Stimulated activated CD4-positive, alpha-beta T cell treated with anti-CD3 and anti-CD28 coated beads, Interleukin-12 subunit alpha, Interleukin-12 subunit beta, amount 100 ng/mL, for 24 hours (primary cell): ENCODE measurements around the gene IL15.
"Not testable (repeated sequence)": the region's sequence is repeated elsewhere in the genome, so short reads cannot be mapped to it uniquely, and the experiment has no call there.

ENCODE experiments used
- DNase-seq, 2 experiments: peaks; one replicate each; pipeline ENCODE4 v3.0.0-alpha.2; 2020; ENCODE audit warnings: low read depth in 2 of 2

The IL15 gene

DNA sequence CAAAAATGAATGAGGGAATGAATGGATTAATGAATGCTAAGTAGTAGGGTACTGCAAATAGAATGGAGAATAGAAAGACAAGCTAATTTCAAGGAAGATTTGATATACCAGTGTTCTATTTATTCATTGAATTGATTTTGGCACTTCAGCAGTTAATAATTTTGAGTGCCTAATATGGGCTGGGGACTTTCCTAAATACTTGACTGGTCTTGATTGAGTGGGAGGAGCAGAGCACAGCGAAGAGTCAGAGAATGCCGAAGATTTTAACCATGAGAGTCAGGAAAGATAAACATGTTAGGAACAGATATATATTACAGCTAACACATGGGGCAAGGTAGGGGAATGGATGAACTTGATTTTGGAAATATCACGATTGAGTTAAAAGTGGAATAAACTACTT, 10.6 kb downstream of the IL15 start:
- DNase-seq: no peak

DNA sequence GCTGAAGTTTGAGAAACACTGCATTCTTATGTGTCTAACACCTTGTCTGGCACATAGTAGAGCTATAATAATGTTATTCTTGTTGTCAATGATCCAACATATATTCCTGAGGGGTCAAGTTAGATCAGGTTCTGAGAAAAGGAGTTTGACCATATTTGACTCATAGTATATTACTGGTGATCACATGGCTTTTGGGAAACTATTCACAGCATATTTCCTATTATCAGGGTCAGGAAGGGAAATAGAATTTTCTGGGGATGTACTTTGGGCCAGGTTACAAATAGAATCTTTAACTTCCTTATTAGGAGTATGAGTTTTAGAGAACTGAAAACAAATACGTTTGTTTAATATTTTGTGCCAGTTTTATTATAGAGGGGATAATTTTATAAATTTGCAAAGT, 11.6 kb downstream of the IL15 start:
- no peak for DNase-seq

DNA sequence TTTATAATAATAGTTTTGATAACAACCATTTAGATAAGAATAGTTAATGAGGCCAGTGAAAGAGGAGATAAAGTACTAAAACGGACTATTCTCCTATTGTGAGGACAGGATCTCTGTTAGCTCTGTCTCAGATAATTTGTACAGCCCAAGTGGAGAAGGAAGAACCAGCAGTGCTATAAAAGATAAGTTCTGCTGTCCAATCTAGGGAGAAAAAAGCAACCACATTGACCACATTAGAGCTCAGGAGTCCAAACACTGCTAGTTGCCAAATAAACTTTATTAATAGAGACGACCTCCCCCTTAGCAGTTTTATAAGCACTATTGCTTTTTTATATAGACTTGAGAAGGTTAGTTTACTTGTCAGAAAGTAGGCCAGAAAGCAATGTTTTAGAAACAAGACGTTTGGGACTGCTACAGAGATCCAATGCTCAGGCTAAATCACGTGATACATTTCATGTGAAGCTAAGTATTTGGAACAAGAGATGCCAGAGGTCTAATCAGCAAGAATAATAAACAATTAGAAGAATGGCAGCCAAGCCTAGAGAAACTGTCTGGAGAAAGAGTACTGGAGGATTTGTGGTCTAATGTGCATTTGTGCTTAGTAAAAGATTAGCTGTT, 15.9 kb downstream of the IL15 start:
- no peak for DNase-seq

DNA sequence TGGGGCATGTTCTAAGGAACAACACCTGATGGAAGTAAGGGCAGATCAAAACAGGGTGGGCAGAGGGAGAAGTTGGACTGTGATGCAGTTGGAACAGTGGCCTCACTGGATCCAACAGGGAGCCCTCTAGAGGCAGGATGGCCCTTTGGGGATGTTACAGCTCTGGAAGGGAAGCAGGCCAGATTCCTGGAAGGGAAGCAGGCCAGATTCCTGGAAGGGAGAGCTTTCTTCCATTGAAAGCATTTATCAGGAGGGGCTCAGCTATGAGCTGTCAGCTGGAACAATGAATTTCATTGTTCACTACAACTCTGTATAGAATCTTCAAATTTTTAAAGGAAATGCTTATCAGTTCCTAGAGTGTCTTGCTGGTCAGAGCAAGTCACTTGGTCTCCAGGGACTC, 17.7 kb downstream of the IL15 start:
- DNase-seq: no peak

DNA sequence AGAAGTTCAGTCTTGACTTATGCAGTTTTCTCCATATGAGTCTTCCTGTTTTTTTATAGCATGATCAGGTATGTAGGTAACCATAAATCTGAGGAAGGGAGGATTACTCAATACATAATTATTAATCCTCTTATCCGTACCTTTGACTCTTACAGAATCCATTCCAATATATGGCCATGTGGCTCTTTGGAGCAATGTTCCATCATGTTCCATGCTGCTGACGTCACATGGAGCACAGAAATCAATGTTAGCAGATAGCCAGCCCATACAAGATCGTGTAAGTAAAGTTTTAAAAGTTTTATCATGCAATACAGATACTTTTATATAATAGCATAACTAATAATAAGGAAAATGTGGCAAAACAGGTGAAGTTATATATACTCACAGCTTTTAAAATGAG, 19.6 kb downstream of the IL15 start:
- no peak for DNase-seq

DNA sequence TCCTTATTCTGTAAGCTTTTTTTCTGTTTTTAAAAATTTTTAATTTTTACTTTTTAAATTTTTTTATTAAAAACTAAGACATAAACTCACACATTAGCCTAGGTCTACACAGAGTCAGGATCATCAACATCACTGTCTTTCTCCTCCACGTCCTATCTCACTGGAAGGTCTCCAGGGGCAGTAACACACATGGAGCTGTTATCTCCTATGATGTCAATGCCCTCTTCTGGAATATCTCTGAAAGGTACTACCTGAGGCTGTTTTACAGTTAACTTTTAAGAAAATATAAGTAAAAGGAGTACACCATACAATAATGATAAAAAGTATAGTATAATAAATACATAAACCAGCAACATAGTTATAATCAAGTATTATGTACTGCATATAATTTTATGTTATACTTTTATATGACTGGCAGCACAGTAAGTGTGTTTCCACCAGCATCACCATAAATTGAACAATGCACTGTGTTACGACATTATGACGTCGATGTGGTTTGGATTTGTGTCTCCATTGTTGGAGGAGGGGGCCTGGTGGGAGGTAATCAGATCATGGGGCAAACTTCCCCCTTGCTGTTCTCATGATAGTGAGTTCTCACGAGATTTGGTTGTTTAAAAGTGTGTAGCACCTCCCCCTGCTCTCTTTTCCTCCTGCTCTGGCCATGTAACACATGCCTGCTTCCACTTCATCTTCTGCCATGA, 21.3 kb downstream of the IL15 start:
- DNase-seq: no peak

DNA sequence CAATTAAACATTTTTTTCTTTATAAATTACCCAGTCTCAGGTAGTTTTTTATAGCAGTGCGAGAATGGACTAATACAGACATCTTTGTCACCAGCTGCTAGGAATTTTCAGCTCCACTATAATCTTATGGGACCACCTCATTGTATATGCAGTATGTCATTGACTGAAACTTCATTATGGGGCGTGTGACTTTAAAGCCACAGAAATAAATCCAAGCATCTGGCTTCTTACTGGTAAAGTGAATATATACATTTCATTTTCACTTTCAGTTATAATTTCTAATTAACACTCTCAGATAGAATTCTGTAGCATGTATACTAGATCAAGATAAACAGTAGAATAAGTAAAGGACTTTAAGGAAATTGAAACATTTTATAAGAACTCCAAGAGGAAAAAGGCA, 21.9 kb downstream of the IL15 start:
- no peak for DNase-seq

DNA sequence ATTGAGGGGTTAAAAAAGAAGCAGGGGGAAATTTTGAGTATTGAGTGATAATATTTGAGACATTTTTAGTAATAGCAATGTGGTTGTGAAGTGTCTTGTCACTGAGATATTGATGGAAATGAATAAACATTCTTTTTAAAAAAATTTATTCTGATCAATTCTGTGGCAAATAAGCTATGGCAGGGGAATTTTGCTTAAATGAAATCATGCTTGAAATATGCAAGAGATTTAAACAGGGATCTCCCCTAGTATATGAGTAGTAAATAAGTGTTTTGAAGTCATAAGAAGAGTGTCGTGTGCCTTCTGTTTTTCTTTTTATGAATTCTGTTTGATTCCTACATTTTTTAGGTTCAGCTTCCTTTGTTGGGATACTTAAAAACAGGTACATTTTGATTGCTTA, 23.2 kb downstream of the IL15 start:
- DNase-seq: no peak

DNA sequence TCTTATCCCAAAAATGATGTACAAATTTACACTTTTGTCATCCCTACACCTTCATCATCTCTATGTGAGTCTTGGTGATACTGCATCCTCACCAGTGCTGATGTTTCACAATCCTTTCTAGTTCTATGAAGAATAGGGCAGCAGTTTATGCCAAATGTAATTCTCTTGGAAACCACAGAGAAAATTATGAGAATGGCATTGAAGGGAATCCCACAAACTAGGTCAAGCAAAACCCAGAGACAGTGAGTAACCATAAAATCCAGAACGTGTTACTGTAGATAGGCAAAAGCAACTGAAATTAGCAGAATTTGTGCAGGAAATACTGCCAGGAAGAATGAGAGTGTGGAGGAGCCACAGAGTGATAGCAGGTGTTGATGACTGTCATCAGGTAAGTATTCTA, 24.5 kb downstream of the IL15 start:
- no peak for DNase-seq

DNA sequence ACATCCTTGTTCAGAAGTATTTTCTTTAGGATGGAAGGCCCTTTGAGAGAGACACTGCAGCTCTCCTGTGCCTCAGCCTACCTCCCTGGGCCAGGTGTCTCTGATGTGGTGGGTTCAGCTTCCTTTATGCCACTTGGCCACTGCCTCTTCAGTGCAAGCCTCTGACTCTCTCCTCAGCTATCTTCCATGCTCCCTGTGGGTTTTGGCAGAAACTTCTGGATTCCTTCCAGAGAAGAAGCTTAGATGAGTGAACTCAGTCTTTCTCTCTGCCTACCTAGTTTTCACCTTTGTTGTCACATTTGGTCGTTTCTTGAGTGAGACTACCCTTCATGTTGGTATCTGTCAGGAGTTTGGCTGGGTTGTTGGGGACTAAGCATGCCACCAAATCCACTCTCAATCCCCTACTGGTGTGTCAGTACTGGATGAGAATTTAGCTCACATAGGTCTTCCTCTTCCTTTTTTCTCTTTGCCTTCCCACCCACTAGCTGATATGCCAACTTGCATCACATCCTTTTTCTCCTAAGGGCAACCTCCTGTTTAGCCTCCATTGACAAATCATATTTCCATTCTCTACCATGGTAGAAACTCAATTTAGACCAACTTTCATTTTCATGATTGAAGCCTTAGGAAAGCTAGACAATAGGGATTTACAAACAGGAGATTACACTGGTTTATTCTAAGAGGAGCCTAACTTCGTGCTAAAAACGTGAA, 32.0 kb downstream of the IL15 start:
- no peak for DNase-seq

DNA sequence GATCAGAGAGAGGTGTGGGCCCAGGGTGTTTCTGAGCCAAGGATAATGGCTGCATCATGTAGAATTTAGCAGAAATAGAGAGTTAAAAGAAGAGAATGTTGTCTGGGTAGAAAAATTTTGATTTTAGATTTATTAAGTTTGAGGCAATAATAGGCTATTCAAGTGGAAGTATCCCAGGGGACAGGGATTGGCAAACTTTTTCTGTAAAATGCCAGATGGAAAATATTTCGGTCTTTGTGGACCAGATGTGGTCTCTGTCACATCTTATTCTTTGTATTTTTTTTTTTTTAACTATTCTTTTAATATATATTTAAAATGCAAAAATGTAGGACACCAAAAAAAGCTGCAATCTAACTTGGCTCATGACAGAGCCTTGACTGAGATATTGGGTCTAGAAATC, 33.1 kb downstream of the IL15 start:
- DNase-seq: no peak

DNA sequence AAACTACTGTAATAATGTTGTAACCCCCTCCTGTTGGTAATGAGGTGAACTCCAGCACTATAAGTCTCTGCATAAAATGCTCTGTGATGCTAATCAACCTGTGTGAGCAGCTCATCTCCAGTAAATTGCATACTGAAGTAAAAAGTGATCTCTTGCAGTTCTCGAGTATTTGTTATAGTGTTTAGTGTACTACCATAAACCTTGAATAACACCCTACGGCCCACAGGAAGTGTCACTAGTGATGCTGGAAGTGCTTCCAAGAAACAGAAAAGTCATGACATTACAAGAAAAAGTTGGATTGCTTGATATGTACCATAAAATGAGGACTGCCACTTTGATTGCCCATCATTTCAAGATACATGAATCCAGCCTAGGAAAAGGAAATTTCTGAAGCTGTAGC, 39.0 kb downstream of the IL15 start:
- DNase-seq: no peak

DNA sequence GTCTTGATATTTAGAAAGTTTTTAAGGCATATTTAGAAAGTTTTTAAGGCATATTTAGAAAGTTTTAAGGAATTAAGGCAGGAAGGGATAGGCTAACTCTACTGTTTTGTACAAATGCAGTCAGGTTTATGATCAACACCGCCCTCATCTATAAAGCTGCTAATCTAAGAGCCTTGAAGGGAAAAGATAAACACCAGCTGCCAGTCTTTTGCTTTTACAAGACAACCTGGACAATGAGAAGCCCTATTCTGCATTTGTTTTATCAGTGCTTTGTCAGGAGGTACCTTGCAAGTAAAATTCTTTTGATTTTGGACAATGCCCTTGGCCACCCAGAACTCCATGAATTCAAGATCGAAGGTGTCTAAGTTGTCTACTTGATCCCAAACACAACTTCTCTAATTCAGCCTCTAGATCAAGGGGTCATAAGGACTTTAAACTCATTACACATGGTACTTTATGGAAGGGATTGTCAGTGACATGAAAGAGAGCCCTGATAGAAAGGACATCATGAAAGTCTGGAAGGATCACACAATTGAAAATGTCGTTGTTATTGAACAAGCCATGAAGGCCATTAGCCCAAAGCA, 39.8 kb downstream of the IL15 start:
- no peak for DNase-seq

DNA sequence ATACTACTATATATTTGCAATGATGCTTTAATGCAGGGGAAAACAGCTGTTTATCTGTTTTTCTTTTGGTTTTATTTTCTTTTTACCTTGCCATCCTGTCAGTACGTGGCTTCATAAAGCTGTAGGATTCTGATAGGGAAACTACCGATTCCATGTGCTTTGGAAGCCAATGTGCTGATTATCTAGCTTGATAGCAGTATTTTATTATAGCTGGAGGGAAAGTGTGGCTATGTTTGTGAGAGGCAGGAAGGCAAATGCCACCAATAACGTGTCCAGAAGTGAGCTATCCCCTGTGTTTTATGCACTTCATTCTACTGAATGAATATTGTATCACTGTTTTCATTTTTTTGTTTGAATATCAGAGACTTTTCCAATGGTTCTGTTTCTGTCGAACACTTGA, 43.7 kb downstream of the IL15 start:
- DNase-seq: no peak

DNA sequence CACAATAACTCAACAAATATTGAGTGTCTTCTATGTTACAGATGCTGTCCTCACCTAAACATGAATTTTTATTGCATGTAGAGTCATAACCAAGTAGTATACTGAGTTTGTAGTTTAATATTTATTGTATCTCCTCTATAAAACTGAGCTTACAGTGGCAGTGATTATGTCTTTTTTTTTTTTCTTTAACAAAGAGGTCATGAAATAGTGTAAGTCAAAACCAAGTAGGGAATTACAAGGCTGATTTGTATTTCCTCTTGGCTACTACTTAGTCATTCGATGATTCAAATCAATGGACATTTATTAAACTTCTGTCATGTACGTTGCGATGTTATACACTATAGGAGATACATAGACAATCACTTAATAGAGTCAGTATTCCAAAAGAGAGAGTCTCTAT, 48.4 kb downstream of the IL15 start:
- DNase-seq: no peak

DNA sequence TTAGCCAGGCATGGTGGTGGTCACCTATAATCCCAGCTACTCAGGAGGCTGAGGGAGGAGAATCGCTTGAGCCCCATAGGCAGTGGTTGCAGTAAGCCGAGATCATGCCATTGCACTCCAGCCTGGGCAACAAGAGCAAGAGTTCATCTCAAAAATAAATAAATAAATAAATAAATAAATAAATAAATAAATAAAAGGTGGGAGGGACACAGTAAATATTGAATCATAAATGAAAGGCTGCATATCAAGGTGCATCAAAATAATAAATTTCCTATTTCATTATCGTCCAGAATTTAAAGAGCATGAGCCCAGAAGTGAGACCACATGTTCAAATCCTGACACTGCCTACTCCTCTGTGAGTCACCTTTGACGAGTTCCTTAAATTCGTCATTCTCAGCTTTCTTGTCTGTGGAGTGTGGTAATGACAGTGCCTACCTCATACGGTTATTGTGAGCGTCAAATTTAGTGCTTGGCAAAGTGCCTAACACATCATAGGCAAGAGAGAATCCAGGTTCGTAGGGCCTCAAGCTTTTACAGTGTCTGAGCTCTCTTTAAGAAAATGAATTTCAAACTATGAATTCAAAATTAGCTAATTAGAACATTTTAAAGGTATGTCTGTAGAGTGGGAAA, 49.9 kb downstream of the IL15 start:
- no peak for DNase-seq

DNA sequence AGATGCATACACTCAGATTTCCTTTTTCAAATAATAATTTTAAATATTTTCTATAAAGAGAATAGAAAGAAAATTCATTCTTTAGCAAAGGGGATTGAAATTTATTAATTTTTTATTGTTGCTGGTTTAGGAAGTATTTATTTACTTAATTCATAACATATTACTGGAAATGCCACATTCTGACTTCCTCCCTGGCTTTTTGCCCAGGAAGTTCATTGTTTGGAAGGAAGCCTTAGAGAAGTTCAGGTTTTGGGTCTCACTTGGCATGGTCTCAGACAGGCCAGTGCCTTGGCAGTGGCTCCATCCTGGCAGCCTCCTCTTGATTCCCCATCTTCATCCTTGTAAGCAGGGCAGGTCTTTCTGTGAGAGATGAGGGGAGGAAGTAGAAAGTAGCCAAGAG, 50.5 kb downstream of the IL15 start:
- no peak for DNase-seq

DNA sequence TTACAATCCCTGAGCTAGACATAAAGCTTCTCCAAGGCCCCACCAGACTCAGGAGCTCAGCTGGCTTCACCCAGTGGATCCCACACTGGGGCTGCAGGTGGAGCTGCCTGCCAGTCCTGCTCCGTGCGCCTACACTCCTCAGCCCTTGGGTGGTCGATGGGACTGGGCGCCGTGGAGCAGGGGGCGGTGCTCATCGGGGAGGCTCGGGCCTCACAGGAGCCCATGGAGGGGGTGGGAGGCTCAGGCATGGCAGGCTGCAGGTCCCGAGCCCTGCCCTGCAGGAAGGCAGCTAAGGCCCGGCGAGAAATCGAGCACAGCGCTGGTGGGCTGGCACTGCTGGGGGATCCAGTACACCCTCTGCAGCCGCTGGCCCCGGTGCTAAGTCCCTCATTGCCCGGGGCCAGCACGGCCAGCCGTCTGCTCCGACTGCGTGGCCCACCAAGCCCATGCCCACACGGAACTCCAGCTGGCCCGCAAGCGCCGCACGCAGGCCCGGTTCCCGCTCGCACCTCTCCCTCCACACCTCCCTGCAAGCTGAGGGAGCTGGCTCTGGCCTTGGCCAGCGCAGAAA, 53.4 kb downstream of the IL15 start:
- not testable (repeated sequence) for DNase-seq

DNA sequence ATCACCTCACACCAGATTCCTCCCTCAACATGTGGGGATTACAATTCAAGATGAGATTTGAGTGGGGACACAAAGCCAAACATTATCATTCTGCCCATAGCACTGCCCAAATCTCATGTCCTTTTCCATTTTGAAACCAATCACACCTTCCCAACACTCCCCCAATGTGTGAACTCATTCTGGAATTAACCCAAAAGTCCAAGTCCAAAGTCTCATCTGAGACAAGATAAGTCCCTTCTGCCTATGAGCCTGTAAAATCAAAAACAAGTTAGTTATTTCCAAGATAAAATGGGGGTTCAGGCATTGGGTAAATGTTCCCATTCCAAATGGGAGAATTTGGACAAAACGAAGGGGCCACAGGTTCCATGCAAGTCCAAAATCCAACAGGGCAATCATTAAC, 54.9 kb downstream of the IL15 start:
- DNase-seq: not testable (repeated sequence)

DNA sequence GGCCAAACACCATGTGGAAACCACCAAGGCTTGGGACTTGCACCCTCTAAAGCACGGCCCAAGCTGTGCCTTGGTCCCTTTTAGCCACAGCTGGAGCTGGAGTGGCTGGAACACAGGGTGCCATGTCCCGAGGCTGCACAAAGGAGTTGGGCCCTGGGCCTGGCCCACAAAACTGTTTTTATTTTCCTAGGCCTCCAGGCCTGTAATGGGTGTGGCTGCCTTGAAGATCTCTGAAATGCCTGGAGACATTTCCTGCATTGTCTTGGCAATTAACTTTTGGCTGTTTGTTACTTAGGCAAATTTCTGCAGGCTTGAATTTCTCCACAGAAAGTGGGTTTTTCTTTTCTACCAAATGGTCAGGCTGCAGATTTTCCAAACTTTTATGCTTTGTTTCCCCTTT, 55.7 kb downstream of the IL15 start:
- no peak for DNase-seq

DNA sequence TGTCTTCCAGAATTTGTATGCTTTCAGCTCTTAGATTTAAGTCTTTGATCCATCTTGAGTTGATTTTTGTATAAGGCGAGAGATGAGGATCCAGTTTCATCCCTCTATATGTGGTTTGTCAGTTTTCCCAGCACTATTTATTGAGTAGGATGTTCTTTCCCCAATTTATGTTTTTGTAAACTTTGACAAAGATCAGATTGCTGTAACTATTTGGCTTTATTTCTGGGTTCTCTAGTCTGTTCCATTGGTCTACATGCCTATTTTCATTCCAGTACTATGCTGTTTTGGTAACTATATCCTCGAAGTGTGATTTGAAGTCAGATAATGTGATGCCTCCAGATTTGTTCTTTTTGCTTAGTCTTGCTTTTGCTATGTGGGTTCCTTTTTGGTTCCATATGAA, 60.7 kb downstream of the IL15 start:
- no peak for DNase-seq
